Measurements from ENCODE around the gene SEL1L3.

The SEL1L3 gene

DNA sequence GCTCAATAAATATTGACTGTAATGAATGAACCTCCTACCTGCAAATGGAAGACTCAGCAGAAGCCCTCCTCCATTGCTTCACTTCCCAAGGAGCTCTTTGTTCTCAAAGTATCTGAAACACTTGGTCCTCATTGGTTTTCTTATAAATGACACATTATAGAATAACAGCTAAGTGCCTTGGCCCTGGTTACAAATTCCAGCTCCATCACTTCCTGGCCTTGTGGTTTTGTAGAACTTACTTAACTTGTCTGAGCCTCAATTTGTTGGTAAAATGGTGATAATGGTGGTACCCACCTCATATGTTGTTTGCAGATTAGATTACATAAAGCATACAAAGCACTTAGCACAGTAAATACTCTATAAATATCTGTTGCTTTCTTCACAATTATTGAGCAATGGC lies 26.0 kb upstream of the SEL1L3 start:
- TF ChIP-seq CTCF (conservative IDR thresholded peaks at IDR 0.05; ENCODE audit: low read depth, low read length): no peak
- H3K4me3 ChIP-seq (ENCODE audit: low read depth, low read length): no peak overlapping the region
- no peak for DNase-seq (ENCODE audit: low read depth)

DNA sequence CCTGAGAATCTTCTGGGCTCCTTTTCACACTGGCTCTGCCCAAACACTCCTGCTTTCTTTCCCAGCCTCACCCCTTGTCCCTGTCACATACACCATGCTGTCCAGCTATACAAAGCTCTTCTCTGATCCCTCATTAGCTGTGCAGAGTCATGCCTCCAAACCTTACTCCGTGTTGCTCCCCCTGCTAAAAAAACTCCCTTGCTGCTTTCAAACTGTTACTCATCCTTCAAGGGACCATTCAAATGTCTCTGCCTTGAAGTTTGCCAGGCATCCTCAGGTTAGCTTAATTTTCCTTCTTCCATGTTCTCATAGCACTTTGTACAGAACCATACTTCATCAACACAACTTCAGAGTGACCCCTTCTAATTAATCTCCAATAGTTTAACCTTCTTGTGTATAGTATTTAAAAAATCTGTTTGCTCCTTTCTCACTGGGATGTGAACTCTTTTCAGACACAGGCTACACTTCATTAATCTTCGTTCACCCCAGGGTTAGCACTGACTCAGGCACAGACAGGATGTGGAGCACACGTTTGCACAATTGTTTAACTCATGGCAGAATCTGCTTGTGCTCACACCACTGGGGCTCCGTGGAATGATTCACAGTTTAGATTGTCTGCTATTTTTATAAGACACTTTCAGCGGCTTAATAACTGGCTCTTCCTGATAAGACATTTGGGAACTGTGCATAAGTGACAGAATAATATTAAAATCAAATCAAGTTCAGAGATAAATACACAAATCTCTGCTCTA lies 21.4 kb upstream of the SEL1L3 start:
- TF ChIP-seq CTCF (conservative IDR thresholded peaks at IDR 0.05; ENCODE audit: low read depth, low read length): no peak
- H3K4me3 ChIP-seq (ENCODE audit: low read depth, low read length): no peak overlapping the region
- DNase-seq (ENCODE audit: low read depth): peak; percentile 74

DNA sequence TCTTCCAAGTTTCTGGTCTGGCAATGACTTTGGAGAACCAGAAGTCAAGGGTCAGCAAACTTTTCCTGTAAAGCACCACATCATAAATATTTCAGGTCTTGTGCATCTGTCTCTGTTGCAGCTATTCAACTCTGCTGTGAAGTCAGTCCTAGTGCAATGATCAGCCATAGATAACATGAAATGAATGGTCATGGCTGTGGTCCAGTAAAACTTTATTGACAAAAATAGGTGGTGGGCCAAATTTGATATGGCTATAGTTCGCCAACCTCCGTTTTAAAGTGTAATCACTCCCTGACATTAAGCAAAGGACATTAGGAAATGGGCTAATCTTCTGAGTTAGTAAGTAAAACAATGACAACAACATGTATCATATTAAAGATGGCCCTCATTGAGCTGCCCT lies 20.8 kb upstream of the SEL1L3 start:
- no peak for TF ChIP-seq CTCF (conservative IDR thresholded peaks at IDR 0.05; ENCODE audit: low read depth, low read length)
- no peak overlapping the region for H3K4me3 ChIP-seq (ENCODE audit: low read depth, low read length)
- no peak for DNase-seq (ENCODE audit: low read depth)

DNA sequence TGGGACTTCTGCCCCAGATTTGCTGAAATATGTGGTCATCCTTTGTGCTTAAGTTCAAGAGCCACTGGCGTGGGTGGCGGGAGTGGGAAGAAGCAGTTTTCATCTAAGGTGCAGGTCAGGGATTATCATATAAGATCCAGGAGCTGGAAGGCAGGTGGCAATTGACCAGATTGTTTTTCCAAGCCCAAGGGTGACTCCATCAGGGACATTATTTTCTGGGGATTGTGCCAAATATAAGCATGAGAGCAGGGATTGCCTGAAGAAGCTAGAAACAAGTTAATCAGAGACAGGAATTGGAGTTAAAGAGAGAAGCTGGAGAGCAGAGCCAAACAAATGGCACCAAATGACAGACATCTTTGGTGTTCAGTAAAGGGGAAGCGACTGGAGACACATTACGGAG lies 19.4 kb upstream of the SEL1L3 start:
- no peak for TF ChIP-seq CTCF (conservative IDR thresholded peaks at IDR 0.05; ENCODE audit: low read depth, low read length)
- no peak for DNase-seq (ENCODE audit: low read depth)
- H3K4me3 ChIP-seq (ENCODE audit: low read depth, low read length): no peak overlapping the region

GRCh38 chr4:25881193-25881592 lies 18.4 kb upstream of the SEL1L3 start:
- no peak for TF ChIP-seq CTCF (conservative IDR thresholded peaks at IDR 0.05; ENCODE audit: low read depth, low read length)
- no peak overlapping the region for H3K4me3 ChIP-seq (ENCODE audit: low read depth, low read length)
- DNase-seq (ENCODE audit: low read depth): no peak

DNA sequence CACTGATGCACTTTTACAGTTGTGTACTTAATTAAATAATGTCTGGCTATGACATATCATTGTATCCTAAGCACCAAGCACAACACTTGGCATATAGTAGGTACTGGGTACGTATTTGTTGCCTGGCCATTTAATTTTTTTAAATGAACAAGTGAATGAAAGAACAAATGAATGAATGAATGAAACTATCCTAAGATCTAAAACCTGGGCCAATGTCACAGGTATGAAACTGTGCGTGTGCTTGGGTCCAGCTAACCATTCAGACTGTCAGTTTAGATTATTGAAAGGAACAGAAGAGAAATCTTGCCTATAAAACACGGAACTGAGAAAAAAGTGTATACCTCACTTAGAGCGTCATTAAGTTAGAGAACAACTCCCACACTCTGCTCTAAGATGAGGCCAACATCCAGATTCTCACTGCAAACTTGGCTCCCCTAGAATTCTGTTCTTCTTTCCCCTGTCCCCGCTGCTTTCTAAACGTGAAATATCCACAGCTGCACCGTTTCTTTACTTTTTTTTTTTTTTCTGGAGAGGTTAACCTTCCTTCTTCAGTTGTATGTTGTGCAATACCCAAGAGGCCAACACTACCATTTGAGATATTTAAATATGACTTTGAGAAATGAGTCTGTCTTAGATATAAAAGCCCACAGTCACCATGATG lies 17.3 kb upstream of the SEL1L3 start:
- peak; percentile 63 for DNase-seq (ENCODE audit: low read depth)
- TF ChIP-seq CTCF (conservative IDR thresholded peaks at IDR 0.05; ENCODE audit: low read depth, low read length): no peak
- no peak overlapping the region for H3K4me3 ChIP-seq (ENCODE audit: low read depth, low read length)

DNA sequence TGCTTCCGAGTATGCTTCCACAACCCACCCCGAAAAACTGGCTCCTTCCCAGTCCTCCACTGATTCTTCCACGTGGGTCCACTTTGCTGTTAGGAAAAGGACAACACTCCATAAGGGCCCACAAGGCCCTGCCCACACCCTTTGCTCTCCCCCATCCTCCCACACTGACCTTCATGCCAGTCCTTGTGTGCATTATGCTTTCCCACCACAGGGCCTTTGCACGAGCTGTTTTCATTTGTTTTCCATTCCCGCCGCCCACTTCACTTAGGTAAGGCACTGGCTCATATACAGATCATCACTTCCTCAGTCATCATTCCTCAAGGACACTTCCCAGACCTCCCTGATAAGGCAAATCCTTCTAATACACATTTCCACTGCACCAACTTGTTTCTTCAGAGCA lies 16.8 kb upstream of the SEL1L3 start:
- no peak for DNase-seq (ENCODE audit: low read depth)
- TF ChIP-seq CTCF (conservative IDR thresholded peaks at IDR 0.05; ENCODE audit: low read depth, low read length): no peak
- H3K4me3 ChIP-seq (ENCODE audit: low read depth, low read length): no peak overlapping the region

Measured in choroid plexus epithelial cell (primary cell).